HG02623 (cell line): ENCODE measurements around the gene GARNL3.

Experiments used
- ATAC-seq: cut with Tn5 transposase; IDR thresholded peaks from one replicate; pipeline ENCODE4 v1.9.1; 2021; ENCODE audit warnings: moderate library complexity; ENCODE audit not compliant: unreplicated experiment

GARNL3 gene

DNA sequence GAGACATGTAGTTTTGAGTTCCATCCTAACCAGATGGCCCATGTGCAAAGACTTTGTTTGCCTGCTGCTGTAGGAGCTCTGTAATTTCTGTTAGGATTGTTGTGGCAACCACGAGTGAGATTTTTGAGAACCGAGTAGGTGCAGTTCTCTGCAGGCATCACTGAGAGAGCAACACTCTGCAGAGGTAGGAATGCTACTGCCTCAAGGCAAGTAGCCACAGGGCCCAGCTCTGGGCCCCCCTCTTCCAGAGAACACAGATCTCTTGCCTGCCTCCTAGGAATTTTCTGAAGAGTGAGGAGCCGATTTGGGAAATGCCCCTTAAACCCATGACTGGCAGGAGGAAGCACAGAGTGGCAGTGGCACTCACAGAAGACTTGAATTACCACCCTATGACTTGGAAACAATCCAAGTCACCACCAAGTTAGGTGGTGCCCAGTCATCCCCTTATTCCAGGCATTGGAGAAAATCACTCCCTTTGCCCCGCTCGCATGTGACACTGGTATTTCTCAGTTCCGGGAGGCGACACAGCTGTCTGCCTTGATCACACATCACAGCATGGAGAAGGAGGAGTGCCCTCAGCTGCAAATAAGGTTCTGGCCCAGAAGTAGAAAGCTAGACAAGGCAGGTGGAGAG, 79.9 kb downstream of the GARNL3 start:
- ATAC-seq, result no peak

DNA sequence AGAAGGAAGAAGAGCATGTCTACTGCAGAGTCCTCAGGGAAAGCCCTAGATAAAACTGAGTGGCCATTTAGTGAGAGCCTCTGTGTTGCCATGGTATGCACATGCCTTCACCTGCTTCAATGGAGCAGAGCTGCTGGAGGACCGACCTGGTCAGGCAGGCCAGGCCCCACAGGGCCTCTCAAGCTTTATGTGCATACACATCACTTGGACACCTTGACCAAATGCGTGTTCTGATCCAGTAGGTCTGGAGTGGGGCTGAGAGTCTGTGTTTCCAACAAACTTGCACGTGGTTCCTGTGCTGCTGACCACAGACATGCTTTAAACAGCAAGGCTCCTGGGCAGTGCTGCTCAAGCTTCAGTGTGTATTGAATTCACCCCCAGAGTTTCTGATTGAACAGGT, 81.0 kb downstream of the GARNL3 start:
- no peak for ATAC-seq

DNA sequence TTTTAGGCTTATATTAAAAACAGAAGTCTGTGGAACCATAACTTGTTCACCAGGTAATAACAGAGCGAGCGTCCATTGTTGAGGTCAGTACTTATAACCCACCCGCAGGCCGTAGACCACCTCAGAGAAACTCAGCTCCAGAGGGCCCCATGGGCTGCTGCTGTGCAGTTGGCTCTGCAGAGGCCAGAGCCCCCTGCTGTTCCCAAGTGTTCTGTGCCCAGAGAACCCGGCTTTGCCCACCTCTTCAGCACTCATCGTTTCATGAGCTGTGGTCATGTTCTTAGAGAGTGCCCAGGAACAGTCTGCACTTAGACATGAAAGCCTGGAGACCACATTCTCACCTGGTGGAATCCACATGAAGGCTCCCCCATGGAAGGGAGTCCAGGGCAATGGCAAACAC, 82.0 kb downstream of the GARNL3 start:
- no peak for ATAC-seq

DNA sequence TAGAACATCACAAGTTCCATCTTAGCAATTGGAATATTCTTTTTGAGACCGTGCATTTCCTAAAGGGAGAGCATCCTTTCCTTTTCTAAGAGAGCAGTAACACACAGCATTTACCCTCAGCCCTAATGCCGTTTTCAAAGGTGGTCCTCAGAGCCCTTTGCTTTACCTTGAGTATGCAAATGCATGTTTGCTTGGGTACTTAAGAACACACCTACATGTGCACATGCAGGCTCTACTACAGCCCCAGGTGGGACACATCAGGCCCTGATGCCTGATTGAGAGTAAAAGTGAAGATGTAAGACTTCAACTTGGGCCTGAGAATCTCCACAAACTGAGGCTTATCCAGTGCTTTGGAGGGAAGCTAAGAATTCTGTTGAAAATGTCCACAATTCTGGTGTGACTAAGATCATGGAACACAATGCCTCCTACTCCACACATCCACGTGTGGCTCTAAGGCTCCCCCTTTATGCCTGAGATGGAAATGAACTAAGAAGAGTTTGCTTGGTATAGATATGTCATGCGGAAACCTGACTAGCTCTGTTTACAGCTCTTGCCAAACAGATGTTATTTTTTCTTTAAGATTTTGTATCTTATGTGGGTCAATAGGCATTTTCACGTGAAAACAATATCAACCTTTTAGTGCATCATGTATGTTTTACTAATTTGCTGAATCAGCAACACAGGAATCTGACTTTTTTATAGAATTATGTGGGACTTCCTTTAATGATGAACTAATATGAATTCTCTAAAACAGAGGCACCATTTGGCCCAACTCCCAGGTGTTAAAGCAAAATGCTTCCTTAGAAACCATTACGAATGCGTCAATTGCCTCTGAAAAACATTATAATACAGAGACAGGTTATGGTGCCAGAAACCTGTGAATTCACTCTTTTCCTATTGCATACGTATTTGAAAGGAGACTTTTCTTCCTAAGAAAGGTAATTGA, 83.5 kb downstream of the GARNL3 start:
- ATAC-seq, result no peak

DNA sequence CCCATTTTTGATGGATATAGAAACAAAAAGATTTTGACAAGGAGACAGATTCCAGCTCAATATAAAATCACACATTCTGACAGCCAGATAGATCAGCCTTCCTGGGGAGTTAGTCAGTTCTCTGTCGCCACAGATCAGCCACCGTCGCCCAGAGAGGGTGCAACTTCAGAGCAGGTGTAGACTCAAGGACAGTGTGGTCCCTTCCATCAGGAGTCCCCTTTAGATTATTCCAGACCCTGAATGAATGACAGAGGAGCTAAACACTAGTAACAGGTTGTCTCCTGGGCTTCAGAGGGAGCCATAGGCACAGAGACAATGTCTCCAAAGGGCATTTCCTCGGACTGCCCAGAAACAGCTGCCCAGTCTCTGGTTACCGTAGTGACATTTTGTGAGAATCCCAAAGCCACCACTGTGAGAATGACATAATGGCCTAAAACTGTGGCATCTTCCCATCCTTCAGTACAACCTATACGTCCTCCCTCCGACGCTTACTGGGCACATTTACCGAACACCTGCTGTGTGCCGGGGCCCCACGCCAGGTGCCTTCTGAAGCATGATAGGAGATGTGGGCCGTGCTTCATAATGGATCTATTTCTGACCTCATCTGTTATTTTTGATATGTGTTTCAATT, 85.0 kb downstream of the GARNL3 start:
- no peak for ATAC-seq

DNA sequence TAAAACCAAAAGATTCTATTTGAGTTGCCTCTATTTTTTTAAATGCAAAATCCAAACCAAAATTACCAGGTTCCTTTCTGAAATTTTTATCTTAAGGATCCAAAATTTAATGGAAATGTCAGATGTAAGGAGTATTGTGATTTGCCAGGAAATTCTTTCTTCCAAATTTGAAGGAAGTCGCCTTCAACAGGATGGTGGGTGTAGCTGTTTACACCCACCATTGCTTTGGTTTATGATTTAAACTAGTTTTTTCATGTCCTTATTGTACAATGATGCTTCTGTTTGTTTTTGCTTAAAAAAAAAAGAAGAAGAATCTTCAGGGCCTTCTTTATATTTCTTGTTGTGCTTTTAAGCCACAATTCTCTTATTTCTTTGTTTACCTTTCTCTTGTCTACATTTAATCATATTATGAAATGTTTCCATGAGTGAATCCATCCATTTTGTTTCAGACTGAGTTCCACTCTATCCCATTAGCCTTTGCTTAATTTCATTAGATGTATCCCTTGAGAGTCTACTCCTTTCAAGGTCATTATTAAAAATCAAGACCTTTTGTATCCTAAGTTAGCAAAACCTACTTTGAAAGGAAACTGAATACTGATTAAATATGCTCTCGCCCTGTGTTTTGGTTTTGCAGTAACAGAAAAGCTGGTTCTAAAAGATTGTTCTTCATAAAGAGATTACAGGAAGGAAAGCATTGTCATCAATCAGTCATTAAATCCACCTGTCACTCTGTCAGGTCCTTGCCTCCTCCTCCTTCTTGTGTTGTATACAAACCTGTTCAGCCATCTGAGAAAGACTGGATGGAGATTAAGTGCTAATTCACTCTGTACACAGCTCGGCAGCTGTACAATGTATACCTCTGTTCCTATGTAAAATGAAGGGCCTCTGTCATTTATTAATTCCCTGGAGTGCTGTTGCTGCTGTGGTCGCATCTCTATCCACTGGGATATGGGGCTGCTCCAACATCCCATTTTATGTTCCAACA, 86.9 kb downstream of the GARNL3 start:
- no peak for ATAC-seq

DNA sequence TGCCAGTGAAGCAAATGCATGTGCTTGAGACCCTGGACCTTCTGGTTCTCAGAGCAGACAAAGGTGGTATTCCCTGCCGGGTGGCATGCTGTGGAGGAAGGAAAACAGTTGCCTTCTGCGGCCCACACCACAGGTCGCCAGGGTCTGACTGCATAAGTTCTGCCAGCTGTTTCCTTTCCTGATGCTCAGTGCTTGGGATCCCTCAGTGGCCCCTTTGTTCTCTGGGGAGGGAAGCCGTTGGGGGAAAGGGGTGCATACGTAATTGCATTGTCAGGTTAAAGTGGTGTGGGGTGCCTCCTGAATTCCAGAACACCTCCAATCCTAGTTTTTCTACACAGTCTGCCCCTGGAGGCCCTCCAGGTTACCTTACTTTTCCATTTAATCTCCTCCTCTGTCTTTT, 89.3 kb downstream of the GARNL3 start:
- no peak for ATAC-seq

DNA sequence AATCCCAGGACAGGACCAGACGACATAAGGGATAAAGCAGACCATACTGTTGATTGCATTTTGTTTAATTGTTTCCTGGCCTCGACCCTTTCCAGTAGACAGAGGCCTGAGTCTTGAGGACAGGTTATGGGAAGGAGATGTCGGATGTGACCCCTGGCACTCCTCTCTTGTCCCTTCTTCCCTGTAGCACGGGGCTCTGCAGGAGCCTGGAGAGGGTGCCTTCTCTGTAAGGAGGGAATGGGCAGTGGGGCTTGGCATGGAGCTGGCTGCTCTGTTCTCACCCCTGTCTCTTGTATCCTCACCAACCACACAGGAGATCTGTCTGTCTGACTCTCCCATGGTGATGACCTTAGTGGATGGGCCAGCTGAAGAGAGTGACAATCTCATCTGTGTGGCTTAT, 92.3 kb downstream of the GARNL3 start:
- no peak for ATAC-seq

DNA sequence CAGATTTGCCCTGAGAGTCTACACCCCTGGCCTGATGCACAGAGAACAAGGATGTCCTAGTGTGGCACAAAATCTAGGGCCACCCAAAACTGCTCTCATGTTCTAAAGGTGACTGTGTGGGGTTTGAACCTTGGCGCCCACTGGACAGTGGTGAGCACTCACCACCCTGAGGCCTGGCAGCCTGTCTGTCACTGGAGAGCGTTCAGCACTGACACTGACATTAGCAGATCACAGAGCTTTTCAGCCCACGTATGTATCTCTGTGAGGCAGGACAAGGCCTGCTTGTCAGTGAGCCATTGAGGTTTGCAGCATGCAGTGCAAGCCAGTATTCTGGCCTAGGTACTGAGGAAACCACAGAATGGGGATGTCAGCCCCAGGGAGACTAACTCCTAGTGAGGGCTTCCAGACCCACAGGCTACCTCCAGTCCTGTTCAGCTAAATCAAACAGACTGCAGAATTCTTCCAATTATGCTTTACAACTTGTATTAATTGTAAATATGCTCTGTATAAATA, 93.5 kb downstream of the GARNL3 start:
- ATAC-seq, result no peak

DNA sequence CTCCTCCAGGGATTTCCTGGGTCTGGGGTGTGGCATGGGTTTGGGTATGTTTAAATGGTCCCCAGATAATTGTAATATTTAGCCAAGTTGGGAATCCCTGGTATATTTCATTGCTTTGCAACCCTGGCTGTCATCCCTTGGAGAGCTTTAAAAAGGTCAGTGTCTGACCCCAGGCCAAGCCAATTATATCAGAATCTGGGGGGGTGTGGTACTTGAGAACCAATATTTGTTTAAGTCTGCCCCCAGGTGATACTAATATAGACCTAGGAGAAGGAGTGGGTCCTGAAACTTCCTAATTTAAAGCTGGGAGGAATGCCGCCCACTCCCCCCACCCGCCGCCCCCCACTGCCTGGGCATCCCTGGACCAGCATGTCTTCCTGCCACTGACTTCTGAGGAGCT, 94.2 kb downstream of the GARNL3 start:
- no peak for ATAC-seq

DNA sequence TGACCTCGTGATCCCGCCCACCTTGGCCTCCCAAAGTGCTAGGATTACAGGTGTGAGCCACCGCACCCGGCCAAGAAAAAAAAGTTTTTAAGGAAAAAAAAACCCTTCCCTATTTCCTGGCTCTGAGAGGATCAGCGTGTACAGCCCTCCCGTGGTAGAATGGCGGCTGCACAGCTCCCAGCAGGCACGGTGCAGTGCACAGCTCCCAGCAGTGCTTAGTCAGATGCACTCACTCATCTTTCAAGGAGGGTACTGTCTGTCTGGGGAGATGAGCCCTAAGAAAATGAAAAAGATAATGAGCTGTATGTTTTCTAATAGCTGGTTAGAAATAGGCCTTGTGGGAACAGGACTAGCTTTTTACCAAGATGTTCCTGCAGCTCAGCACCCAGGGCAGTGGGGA, 95.7 kb downstream of the GARNL3 start:
- no peak for ATAC-seq

DNA sequence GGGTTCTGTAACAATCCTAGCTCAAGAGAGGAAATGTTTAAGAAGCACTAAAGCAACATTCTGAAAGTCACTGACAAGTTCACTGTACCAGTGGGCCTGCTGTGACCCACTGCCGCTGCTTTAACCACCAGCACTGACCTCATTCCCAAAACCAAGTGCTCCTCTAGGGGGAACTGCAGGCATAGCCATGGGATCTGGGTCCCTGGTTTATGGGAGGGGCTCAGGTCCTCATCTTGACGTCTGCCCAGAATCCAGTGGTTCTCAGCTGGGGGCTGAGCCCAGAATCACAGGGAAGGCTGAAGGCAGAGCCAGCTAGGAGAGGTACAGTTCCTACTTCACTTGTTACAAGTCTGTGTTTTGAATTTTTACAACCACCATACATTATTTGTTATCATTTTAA, 96.3 kb downstream of the GARNL3 start:
- ATAC-seq, result no peak

DNA sequence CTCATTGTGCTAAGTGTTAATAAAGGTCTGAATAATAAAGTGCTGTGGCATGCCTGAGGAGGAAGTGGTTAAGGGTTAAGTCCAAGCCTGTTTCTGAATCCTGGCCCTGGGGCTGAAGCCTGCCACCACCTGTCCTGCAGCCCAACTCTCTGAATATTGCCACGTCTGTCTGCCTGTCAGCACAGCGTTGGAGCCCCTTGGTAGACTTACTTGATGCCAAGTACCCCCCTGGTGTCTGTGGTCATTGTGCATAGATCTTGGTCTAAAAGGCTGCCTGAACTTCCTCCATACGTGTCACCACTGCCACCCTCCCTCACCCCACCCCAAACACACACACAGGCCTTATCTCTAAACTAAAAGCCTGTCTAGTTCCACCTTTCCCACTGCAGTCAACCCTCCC, 97.0 kb downstream of the GARNL3 start:
- no peak for ATAC-seq

DNA sequence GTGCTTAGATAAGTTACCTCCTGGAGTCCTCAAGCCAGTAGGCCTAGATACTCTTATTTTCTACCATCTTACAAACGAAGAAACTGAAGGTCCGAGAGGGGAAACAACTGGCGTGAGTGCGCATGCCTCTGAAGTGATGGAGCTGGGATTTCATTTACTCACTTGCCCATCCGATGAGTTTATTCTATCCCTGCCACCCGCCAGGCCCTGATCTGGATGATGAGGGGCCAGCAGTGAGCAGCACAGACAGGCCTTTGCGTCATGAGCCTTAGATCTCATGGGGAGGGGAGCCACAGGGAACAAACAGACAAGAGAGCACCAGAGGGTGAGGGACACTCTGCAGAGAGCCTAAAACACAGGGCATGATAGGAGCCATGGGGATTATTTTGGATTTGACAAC, 98.3 kb downstream of the GARNL3 start:
- no peak for ATAC-seq

DNA sequence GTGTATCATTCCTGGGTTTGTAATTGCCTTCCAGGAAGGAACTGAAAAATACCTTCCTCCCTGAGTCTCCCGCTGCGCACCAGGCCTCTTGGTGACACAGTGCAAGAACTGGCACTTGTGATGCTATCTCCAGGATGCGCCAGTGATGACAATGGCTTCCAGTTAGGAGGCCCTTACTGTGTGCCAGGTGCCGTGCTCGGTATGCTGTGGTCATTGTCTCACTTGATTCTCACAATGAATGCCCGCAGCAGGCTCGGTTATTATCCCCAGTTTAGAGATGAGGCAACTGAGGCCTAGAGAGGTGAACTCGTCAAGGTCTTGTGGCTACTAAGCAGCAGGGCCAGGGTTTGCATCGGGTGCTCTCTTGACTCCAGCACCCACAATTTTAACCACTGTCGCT, 100.9 kb downstream of the GARNL3 start:
- no peak for ATAC-seq

DNA sequence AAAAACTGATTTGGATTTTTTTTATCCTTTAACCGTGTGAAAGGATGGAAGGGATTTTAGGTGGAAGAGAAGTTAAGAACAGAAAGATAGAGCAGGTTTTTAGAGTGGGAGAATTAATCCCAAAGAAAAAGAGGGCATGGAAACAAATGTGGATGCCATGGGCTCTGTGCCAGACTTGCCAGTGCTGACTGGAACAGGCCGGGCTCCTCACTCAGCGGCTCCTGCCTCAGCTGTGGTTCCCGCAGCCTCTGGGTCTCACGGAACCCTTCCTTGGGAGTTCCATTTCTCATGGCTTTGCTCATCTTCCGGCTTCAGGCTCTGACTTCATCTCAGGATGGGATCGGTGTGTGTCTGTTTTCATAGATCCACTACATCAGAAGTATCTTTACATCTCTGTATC, 102.0 kb downstream of the GARNL3 start:
- no peak for ATAC-seq

DNA sequence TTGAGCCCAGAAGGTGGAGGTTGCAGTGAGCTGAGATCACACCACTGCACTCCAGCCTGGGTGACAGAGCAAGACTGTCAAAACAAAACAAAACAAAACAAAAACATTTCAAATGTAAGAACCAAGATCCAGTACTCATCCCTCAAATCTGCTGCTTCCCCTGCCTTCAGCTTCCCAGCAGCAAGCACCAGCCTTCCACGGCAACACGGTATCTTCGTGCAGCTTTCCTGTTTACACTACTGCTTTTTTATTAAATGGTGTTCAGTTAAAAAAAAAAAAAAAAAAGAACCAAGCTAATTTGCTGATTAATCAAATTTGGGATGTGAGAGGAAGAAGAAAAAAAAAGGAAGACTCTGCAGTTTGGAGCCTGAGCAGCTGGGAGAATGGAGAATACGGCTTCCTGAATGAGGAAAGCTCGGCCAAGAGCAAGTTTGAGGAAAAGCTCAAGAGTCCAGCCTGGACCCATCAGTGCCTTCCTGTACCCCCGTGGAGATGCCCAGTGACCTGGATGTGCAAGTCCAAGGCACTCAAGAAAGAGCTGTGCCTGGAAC, 104.4 kb downstream of the GARNL3 start:
- ATAC-seq, result no peak

DNA sequence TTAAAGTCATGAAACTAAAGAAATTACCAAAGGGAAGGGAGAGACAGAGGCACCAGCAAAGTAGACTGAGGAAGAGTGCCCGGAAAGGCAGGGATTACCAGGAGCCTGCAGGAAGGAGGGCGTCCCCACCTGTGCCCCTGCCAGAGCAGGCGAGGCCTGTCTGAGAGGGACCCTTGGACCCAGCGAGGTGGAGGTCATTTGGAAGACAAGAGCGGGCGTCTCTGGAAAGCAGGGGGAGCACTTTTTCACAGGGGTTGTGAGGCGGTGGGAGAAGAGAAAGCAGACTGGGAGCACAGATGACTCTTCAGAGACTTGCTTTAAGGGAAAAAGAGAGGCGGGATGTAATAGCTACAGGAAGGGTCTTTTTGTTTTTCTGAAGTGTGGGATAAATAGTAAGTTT, 104.9 kb downstream of the GARNL3 start:
- ATAC-seq, result no peak

DNA sequence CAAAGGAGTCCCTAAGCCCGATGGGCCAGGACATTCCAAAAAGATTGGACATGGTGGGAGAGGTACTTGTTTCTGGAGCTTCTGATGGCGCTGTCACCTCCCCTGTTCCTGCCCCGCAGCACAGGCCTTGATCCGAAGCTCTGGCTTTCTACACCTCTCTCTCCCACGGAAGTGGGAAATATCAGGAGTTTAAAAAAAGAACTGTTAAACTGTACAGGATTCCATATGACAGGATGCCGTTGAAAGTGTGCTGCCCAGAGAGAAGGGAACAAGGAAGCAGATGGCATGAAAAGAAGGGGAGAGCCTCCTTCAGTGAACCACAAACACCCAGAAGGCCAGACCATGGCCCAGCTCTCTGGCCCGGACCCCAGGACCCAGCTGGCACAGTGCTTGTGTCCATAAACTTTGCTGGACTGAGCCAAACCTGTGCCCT, 105.6 kb downstream of the GARNL3 start:
- no peak for ATAC-seq
